ENCODE measurements around the gene PPP6R2. TPM values are rescaled to one million over a fixed set of nuclear protein-coding genes. Genes with fewer than 3 reads are reported as not detected.
"Not testable (repeated sequence)": the region's sequence is repeated elsewhere in the genome, so short reads cannot be mapped to it uniquely, and the experiment has no call there.

The PPP6R2 gene
- polyA plus RNA-seq, 12 donors = 23.5 to 43.1 (median 30.7) TPM; not detected in 1

- no peak for DNase-seq
Observed at GRCh38 chr22:50422961-50423815, 80.1 kb downstream of the PPP6R2 start.

- DNase-seq = no peak
Observed at GRCh38 chr22:50423956-50424355, 80.8 kb downstream of the PPP6R2 start.

- no peak for DNase-seq
Observed at GRCh38 chr22:50425179-50425916, 82.2 kb downstream of the PPP6R2 start.

- DNase-seq = no peak
Observed at GRCh38 chr22:50432131-50432876, 89.2 kb downstream of the PPP6R2 start.

- not testable (repeated sequence) for DNase-seq
Observed at GRCh38 chr22:50432877-50433510, 89.9 kb downstream of the PPP6R2 start.

- no peak for DNase-seq
Observed at GRCh38 chr22:50434849-50435248, 91.7 kb downstream of the PPP6R2 start.

- DNase-seq = no peak
Observed at GRCh38 chr22:50435291-50436014, 92.3 kb downstream of the PPP6R2 start.

- DNase-seq = no peak
Observed at GRCh38 chr22:50436015-50436830, 93.1 kb downstream of the PPP6R2 start.

- no peak for DNase-seq
Observed at GRCh38 chr22:50436841-50437341, 93.8 kb downstream of the PPP6R2 start.

GRCh38 chr22:50437511-50438304 lies 94.6 kb downstream of the PPP6R2 start:
- no peak for DNase-seq

GRCh38 chr22:50438305-50439275 lies 95.5 kb downstream of the PPP6R2 start:
- DNase-seq = no peak

GRCh38 chr22:50439314-50439870 lies 96.3 kb downstream of the PPP6R2 start:
- no peak for DNase-seq

GRCh38 chr22:50439871-50440331 lies 96.8 kb downstream of the PPP6R2 start:
- DNase-seq = no peak

- no peak for DNase-seq
Observed at GRCh38 chr22:50440544-50441249, 97.6 kb downstream of the PPP6R2 start.

GRCh38 chr22:50441428-50441993 lies 98.4 kb downstream of the PPP6R2 start:
- no peak for DNase-seq

GRCh38 chr22:50443197-50443596 lies 100.1 kb downstream of the PPP6R2 start:
- DNase-seq = no peak

Data from muscle of arm (tissue), 12 donors.